ENCODE data around the gene CLIC5.

DNA sequence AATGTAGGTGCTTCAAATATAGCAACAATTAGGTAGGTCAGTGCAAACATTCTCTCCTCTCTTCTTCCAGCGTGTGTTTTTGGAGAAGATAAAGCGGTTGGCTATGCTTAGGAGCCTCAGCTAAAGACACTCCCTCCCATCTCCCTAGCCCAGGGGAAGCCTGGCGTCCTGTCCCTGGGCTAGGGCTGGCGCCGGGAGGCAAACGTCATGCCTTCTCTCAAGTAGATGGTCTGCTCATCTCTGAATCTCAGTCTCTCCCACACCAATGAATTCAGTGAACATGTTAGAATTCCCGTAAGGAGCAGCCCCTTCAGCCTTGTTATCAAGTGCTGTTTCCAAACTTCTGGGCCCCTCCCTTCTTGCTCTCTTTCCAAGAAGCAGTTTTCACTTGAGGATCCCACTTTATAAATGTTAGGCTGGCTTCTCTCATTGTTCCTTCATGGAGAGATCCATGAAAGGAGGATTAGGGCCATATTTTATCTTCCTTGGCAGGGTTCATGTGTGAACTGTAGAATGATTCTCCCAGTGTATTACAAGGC is 142.8 kb downstream of the CLIC5 start:
- TF ChIP-seq CTCF (IDR thresholded peaks at IDR 0.05) (no peak), POLR2A (IDR thresholded peaks at IDR 0.05) (no peak)
